ENCODE results near the gene HDLBP.
A peak's percentile ranks its signal among the peaks of the same experiment; 100 is the strongest.
"Not testable (repeated sequence)": the region's sequence is repeated elsewhere in the genome, so short reads cannot be mapped to it uniquely, and the experiment has no call there.

HDLBP gene

GRCh38 chr2:241339839-241340630, 24.6 kb upstream of the HDLBP start:
- DNase-seq (ENCODE audit: low spot score), result no peak

- no peak for DNase-seq (ENCODE audit: low spot score)
Observed at GRCh38 chr2:241334813-241335212, 19.3 kb upstream of the HDLBP start.

GRCh38 chr2:241330616-241330981, 15.1 kb upstream of the HDLBP start:
- no peak for DNase-seq (ENCODE audit: low spot score)

GRCh38 chr2:241329669-241330615, 14.5 kb upstream of the HDLBP start:
- no peak for DNase-seq (ENCODE audit: low spot score)

DNA sequence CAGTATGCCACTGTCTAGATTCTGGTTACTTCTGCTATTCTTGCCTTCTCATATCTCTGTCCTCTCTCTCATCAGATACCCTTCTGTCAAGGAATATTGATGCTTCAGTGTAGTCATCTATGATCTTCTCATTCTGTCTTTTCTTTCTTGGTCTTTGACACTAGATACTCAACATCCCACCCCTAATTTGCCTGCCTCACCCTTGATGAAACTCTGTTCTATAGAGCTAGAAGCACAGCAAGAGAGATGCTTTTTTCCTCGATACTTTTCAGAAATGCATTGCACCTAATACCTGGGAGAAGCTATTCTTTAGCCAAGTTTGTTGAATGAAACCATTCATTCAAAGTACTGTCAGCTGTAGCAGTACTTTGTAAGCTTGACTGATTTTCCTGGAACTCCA, 9.8 kb upstream of the HDLBP start:
- no peak for DNase-seq (ENCODE audit: low spot score)

GRCh38 chr2:241324775-241325174, 9.3 kb upstream of the HDLBP start:
- DNase-seq (ENCODE audit: low spot score), result no peak

- no peak for DNase-seq (ENCODE audit: low spot score)
Observed at GRCh38 chr2:241323778-241324177, 8.3 kb upstream of the HDLBP start.

- DNase-seq (ENCODE audit: low spot score), result no peak
Observed at GRCh38 chr2:241321886-241322285, 6.4 kb upstream of the HDLBP start.

DNA sequence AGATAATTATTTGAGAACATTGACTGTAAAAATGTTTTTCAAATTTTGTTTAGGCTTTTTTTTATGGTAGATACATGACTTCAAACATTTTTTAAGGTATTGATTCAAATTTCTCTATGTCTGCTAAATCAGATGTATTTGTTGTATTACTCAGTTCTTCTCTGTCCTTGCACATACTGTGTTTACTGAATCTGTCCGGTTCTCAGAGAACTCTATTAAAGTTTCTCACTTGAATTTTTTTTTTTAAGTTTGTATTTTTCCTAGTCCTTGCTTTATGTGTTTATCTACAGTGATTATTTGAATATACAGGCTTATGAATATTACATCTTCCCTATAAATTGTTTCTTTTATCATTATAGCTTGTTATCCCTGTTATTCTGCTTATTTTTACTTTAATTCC, 5.6 kb upstream of the HDLBP start:
- DNase-seq (ENCODE audit: low spot score), result no peak

DNA sequence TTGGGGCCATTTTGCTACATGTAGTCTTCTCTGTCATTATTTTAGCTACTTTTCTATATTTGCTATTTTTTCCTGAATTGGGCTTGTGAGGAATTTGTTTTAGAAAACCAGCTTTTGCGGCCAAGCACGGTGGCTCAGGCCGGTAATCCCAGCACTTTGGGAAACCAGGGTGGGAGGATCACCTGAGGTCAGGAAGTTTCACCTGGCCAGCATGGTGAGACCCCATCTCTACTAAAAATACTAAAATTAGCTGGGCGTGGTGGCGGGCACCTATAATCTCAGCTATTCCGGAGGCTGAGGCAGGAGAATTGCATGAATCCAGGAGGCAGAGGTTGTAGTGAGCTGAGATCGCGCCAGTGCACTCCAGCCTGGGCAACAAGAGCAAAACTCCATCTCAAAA, 4.9 kb upstream of the HDLBP start:
- no peak for DNase-seq (ENCODE audit: low spot score)

- DNase-seq (ENCODE audit: low spot score), result not testable (repeated sequence)
Observed at GRCh38 chr2:241318830-241319229, 3.4 kb upstream of the HDLBP start.

DNA sequence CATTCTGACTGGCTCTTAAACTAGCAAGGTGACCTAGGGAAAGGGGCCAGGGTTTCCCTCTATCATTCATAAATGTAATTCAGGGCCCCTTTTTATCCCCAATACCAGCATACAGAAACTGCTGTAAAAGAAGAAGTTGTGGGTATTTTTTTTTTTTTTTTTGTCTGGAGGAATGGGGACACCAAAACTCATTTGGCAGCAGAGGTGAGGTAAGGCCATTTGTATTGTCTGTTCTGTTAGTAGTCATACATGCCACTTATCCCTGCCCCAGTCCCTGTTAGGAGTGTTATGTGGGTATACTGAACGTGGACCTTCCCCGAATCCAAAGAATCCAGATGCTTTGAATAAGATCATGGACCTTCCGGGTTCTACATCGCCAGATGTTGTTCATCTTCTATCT, 1.9 kb upstream of the HDLBP start:
- no peak for DNase-seq (ENCODE audit: low spot score)

DNA sequence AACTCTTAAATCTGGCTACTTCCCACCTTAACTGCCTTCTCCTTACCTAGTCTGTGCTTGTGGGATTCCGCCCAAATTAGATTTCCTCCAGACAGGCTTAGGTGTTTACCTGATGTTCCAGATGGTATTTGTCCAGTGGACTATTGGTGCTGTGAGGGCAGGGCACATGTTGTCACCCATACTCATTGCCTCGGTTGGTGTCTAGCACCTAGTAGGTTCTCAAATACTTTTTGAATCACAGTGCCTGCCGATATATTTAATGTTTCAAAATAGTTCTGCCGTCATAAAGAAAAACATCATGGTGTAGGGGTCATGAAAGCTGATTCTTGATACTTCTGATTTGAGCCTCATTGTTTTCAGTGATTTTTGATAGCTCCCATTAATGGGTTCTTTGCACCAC, 1.4 kb upstream of the HDLBP start:
- no peak for DNase-seq (ENCODE audit: low spot score)

GRCh38 chr2:241315879-241316631, 583 bp upstream of the HDLBP start, which contains the start of gene SEPTIN2:
Gene SEPTIN2 (plus strand): TSS chr2:241315925. CDS start chr2:241324233, 8,308 bp downstream.
- peak; percentile 100 for DNase-seq (ENCODE audit: low spot score)

GRCh38 chr2:241314226-241315092, 1.0 kb downstream of the HDLBP start:
- DNase-seq (ENCODE audit: low spot score), result no peak

- no peak for DNase-seq (ENCODE audit: low spot score)
Observed at GRCh38 chr2:241313543-241314095, 1.9 kb downstream of the HDLBP start.

DNA sequence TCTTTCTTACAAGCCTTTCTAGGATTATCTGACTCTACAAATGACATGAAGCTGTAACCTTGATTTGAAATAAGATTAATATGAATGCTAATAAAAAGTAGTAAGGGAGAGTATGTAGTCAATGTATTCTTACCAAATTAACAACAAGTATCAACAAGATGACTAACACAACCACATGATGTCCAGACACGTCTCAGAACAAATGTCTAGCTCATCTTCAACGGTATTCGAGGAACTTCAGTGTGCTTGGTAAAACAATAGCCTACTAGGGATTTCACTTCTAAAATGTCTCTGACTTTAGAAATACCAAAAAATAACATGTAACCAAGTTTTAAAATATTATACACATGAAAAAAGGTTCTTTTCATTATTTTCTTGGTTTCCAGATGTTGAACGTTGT, 3.4 kb downstream of the HDLBP start:
- DNase-seq (ENCODE audit: low spot score), result no peak

- DNase-seq (ENCODE audit: low spot score), result no peak
Observed at GRCh38 chr2:241310917-241311566, 4.4 kb downstream of the HDLBP start.

DNA sequence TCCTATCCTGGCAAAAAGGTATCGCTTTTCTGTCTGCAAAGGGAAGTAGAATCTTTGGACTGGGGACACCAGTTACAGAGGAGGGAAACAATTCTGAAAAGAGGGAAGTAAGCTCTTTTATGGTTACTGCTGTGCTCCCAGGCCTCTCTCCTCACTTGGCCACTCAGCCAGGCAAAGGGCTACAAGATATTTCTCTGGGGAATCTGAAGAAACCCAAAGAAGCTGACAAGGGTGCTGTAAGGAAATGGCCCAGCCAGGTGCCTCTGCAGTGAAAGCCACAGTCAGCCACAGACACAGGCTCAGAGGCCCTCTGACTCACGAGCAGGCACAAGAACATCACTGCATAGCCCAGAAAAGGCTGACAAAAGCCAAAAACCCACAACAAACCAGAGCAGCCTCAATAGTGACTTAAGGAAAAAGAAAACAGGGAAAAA, 5.8 kb downstream of the HDLBP start:
- DNase-seq (ENCODE audit: low spot score), result no peak

DNA sequence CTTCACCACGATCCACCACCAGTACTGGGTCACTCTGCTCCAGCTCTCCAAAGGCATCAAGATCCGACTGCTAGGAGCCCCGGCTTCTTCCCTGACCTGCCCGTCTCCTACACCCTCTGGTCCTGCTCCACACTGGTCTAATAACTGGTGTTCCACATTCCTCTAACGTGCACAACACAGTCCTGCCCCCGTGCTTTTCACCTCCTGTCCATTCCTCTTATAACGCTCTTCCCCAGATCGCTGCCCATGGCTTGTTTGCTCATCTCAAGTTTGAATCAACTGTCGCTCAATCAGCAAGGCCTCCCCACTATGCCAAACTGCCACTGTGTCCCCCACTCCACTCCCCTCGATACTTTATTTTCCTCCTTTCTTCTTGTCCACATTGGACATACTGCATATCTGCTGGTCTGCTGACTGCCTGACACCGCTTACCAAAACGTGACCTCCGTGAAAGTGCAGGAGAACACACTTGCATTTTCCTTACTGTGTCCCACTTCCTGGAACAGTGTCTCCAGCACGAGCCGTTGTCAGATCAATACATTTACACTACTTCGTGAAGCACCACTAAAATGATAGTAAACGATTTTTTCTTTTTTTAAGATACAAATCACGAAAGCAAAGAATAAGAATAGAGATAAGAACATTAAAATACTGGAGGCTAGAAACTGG, 6.5 kb downstream of the HDLBP start:
- no peak for DNase-seq (ENCODE audit: low spot score)
